WTC11 (cell line): ENCODE data around the gene PC.
"Not testable (repeated sequence)": the region's sequence is repeated elsewhere in the genome, so short reads cannot be mapped to it uniquely, and the experiment has no call there.

Experiments
- CBFB ChIP-seq: sonication (generic); formaldehyde crosslinking; IDR thresholded peaks from 2 replicates; pipeline ENCODE4 v1.8.1; 2022; ENCODE audit warnings: mild to moderate bottlenecking, low read depth, missing genetic modification reagents
- NFYB ChIP-seq: sonication (generic); formaldehyde crosslinking; conservative IDR thresholded peaks from 2 replicates; pipeline ENCODE4 v1.8.0; 2022; ENCODE audit warnings: low read depth, missing genetic modification reagents
- TCF7 ChIP-seq: sonication (generic); formaldehyde crosslinking; IDR thresholded peaks from 2 replicates; pipeline ENCODE4 v1.8.0; 2022; ENCODE audit warnings: mild to moderate bottlenecking, low read depth, missing genetic modification reagents, moderate library complexity
- ZNF423 ChIP-seq: fragments of 250-450 bp; sonication (Bioruptor Pico); IDR thresholded peaks from 2 replicates; pipeline ENCODE4 v2.1.2; 2022; ENCODE audit warnings: mild to moderate bottlenecking, moderate library complexity
- TF ChIP-seq, protein P1 (sequence below): sonication (generic); formaldehyde crosslinking; IDR thresholded peaks from 2 replicates; pipeline ENCODE4 v1.8.1; 2023; ENCODE audit warnings: mild to moderate bottlenecking, missing genetic modification reagents, moderate library complexity
- TF ChIP-seq, protein P2 (sequence below): fragments of 200-600 bp; IDR thresholded peaks from 2 replicates; pipeline ENCODE4 v1.8.0; 2022; ENCODE audit warnings: antibody characterized with exemption
- TF ChIP-seq, protein P3 (sequence below): sonication (generic); formaldehyde crosslinking; IDR thresholded peaks from 2 replicates; pipeline ENCODE4 v1.8.1; 2023; ENCODE audit warnings: mild to moderate bottlenecking, missing genetic modification reagents, moderate library complexity
- TF ChIP-seq, protein P4 (sequence below): sonication (generic); formaldehyde crosslinking; IDR thresholded peaks from 2 replicates; pipeline ENCODE4 v1.8.0; 2022; ENCODE audit warnings: mild to moderate bottlenecking, missing genetic modification reagents
- TF ChIP-seq, protein P5 (sequence below): fragments of 250-450 bp; sonication (Bioruptor Pico); IDR thresholded peaks from 2 replicates; pipeline ENCODE4 v1.9.0; 2021; ENCODE audit warnings: mild to moderate bottlenecking, borderline replicate concordance
- TF ChIP-seq, protein P6 (sequence below): sonication (generic); formaldehyde crosslinking; IDR thresholded peaks from 2 replicates; pipeline ENCODE4 v1.8.1; 2022; ENCODE audit warnings: low read depth, mild to moderate bottlenecking, moderate library complexity, missing genetic modification reagents, borderline replicate concordance
- TF ChIP-seq, protein P7 (sequence below): sonication (generic); formaldehyde crosslinking; IDR thresholded peaks from 2 replicates; pipeline ENCODE4 v1.8.1; 2022; ENCODE audit warnings: mild to moderate bottlenecking, missing genetic modification reagents, moderate library complexity, borderline replicate concordance
- TF ChIP-seq, protein P8 (sequence below): sonication (generic); formaldehyde crosslinking; IDR thresholded peaks from 2 replicates; pipeline ENCODE4 v1.8.1; 2023; ENCODE audit warnings: mild to moderate bottlenecking, missing genetic modification reagents, borderline replicate concordance
- TF ChIP-seq, protein P9 (sequence below): sonication (generic); formaldehyde crosslinking; IDR thresholded peaks from 2 replicates; pipeline ENCODE4 v1.8.1; 2022; ENCODE audit warnings: low read depth, missing genetic modification reagents, borderline replicate concordance

DNA sequence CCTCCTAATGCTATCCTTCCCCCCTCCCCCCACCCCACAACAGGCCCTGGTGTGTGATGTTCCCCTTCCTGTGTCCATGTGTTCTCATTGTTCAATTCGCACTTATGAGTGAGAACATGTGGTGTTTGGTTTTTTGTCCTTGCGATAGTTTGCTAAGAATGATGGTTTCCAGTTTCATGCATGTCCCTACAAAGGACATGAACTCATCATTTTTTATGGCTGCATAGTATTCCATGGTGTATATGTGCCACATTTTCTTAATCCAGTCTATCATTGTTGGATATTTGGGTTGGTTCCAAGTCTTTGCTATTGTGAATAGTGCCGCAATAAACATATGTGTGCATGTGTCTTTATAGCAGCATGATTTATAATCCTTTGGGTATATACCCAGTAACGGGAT lies 133.6 kb downstream of the PC start:
- TF ChIP-seq, protein P1, sequence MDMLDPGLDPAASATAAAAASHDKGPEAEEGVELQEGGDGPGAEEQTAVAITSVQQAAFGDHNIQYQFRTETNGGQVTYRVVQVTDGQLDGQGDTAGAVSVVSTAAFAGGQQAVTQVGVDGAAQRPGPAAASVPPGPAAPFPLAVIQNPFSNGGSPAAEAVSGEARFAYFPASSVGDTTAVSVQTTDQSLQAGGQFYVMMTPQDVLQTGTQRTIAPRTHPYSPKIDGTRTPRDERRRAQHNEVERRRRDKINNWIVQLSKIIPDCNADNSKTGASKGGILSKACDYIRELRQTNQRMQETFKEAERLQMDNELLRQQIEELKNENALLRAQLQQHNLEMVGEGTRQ: not testable (repeated sequence)
- not testable (repeated sequence) for TF ChIP-seq ZNF423; CBFB; NFYB; TCF7 (CRISPR knock-in tag)
- TF ChIP-seq, protein P2, sequence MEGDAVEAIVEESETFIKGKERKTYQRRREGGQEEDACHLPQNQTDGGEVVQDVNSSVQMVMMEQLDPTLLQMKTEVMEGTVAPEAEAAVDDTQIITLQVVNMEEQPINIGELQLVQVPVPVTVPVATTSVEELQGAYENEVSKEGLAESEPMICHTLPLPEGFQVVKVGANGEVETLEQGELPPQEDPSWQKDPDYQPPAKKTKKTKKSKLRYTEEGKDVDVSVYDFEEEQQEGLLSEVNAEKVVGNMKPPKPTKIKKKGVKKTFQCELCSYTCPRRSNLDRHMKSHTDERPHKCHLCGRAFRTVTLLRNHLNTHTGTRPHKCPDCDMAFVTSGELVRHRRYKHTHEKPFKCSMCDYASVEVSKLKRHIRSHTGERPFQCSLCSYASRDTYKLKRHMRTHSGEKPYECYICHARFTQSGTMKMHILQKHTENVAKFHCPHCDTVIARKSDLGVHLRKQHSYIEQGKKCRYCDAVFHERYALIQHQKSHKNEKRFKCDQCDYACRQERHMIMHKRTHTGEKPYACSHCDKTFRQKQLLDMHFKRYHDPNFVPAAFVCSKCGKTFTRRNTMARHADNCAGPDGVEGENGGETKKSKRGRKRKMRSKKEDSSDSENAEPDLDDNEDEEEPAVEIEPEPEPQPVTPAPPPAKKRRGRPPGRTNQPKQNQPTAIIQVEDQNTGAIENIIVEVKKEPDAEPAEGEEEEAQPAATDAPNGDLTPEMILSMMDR: not testable (repeated sequence)
- TF ChIP-seq, protein P3, sequence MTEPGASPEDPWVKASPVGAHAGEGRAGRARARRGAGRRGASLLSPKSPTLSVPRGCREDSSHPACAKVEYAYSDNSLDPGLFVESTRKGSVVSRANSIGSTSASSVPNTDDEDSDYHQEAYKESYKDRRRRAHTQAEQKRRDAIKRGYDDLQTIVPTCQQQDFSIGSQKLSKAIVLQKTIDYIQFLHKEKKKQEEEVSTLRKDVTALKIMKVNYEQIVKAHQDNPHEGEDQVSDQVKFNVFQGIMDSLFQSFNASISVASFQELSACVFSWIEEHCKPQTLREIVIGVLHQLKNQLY (CRISPR knock-in tag): not testable (repeated sequence)
- TF ChIP-seq, protein P4, sequence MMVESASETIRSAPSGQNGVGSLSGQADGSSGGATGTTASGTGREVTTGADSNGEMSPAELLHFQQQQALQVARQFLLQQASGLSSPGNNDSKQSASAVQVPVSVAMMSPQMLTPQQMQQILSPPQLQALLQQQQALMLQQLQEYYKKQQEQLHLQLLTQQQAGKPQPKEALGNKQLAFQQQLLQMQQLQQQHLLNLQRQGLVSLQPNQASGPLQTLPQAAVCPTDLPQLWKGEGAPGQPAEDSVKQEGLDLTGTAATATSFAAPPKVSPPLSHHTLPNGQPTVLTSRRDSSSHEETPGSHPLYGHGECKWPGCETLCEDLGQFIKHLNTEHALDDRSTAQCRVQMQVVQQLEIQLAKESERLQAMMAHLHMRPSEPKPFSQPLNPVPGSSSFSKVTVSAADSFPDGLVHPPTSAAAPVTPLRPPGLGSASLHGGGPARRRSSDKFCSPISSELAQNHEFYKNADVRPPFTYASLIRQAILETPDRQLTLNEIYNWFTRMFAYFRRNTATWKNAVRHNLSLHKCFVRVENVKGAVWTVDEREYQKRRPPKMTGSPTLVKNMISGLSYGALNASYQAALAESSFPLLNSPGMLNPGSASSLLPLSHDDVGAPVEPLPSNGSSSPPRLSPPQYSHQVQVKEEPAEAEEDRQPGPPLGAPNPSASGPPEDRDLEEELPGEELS: not testable (repeated sequence)
- TF ChIP-seq, protein P5, sequence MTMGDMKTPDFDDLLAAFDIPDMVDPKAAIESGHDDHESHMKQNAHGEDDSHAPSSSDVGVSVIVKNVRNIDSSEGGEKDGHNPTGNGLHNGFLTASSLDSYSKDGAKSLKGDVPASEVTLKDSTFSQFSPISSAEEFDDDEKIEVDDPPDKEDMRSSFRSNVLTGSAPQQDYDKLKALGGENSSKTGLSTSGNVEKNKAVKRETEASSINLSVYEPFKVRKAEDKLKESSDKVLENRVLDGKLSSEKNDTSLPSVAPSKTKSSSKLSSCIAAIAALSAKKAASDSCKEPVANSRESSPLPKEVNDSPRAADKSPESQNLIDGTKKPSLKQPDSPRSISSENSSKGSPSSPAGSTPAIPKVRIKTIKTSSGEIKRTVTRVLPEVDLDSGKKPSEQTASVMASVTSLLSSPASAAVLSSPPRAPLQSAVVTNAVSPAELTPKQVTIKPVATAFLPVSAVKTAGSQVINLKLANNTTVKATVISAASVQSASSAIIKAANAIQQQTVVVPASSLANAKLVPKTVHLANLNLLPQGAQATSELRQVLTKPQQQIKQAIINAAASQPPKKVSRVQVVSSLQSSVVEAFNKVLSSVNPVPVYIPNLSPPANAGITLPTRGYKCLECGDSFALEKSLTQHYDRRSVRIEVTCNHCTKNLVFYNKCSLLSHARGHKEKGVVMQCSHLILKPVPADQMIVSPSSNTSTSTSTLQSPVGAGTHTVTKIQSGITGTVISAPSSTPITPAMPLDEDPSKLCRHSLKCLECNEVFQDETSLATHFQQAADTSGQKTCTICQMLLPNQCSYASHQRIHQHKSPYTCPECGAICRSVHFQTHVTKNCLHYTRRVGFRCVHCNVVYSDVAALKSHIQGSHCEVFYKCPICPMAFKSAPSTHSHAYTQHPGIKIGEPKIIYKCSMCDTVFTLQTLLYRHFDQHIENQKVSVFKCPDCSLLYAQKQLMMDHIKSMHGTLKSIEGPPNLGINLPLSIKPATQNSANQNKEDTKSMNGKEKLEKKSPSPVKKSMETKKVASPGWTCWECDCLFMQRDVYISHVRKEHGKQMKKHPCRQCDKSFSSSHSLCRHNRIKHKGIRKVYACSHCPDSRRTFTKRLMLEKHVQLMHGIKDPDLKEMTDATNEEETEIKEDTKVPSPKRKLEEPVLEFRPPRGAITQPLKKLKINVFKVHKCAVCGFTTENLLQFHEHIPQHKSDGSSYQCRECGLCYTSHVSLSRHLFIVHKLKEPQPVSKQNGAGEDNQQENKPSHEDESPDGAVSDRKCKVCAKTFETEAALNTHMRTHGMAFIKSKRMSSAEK (CRISPR knock-in tag): not testable (repeated sequence)
- TF ChIP-seq, protein P6, sequence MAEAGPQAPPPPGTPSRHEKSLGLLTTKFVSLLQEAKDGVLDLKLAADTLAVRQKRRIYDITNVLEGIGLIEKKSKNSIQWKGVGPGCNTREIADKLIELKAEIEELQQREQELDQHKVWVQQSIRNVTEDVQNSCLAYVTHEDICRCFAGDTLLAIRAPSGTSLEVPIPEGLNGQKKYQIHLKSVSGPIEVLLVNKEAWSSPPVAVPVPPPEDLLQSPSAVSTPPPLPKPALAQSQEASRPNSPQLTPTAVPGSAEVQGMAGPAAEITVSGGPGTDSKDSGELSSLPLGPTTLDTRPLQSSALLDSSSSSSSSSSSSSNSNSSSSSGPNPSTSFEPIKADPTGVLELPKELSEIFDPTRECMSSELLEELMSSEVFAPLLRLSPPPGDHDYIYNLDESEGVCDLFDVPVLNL (CRISPR knock-in tag): not testable (repeated sequence)
- TF ChIP-seq, protein P7, sequence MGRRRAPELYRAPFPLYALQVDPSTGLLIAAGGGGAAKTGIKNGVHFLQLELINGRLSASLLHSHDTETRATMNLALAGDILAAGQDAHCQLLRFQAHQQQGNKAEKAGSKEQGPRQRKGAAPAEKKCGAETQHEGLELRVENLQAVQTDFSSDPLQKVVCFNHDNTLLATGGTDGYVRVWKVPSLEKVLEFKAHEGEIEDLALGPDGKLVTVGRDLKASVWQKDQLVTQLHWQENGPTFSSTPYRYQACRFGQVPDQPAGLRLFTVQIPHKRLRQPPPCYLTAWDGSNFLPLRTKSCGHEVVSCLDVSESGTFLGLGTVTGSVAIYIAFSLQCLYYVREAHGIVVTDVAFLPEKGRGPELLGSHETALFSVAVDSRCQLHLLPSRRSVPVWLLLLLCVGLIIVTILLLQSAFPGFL: not testable (repeated sequence)
- TF ChIP-seq, protein P8, sequence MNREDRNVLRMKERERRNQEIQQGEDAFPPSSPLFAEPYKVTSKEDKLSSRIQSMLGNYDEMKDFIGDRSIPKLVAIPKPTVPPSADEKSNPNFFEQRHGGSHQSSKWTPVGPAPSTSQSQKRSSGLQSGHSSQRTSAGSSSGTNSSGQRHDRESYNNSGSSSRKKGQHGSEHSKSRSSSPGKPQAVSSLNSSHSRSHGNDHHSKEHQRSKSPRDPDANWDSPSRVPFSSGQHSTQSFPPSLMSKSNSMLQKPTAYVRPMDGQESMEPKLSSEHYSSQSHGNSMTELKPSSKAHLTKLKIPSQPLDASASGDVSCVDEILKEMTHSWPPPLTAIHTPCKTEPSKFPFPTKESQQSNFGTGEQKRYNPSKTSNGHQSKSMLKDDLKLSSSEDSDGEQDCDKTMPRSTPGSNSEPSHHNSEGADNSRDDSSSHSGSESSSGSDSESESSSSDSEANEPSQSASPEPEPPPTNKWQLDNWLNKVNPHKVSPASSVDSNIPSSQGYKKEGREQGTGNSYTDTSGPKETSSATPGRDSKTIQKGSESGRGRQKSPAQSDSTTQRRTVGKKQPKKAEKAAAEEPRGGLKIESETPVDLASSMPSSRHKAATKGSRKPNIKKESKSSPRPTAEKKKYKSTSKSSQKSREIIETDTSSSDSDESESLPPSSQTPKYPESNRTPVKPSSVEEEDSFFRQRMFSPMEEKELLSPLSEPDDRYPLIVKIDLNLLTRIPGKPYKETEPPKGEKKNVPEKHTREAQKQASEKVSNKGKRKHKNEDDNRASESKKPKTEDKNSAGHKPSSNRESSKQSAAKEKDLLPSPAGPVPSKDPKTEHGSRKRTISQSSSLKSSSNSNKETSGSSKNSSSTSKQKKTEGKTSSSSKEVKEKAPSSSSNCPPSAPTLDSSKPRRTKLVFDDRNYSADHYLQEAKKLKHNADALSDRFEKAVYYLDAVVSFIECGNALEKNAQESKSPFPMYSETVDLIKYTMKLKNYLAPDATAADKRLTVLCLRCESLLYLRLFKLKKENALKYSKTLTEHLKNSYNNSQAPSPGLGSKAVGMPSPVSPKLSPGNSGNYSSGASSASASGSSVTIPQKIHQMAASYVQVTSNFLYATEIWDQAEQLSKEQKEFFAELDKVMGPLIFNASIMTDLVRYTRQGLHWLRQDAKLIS (CRISPR knock-in tag): not testable (repeated sequence)
- TF ChIP-seq, protein P9, sequence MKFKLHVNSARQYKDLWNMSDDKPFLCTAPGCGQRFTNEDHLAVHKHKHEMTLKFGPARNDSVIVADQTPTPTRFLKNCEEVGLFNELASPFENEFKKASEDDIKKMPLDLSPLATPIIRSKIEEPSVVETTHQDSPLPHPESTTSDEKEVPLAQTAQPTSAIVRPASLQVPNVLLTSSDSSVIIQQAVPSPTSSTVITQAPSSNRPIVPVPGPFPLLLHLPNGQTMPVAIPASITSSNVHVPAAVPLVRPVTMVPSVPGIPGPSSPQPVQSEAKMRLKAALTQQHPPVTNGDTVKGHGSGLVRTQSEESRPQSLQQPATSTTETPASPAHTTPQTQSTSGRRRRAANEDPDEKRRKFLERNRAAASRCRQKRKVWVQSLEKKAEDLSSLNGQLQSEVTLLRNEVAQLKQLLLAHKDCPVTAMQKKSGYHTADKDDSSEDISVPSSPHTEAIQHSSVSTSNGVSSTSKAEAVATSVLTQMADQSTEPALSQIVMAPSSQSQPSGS (CRISPR knock-in tag): not testable (repeated sequence)
